ENCODE measurements around the gene SEMA3A.

SEMA3A gene

DNA sequence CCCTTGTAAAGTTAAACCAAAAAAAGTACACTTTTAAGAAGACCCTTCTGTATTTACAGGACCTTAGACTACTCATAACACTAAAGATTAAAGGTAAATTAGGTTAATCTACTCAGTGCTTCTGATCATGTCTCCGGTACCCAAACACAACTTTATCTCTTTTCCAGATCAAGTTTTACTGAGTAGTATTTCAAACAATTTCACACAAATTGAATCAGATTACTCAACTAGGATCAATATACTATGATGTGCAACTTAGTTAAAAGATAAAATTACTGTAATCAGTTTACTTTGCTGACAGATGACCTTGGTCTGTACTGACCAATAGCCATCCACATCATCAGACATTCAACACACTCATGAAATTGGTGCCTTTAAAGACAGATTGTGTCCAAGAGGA is 191.4 kb downstream of the SEMA3A start:
- Histone ChIP-seq H3K36me3 (ENCODE audit: control insufficient read depth, insufficient read depth, low read length) (no peaks in the 10 kb centered on the region; the same call in 1 of the 2 replicates), H3K27me3 (ENCODE audit: control insufficient read depth, insufficient read depth, low read length) (no peaks in the 10 kb centered on the region), H3K9me3 (ENCODE audit: control insufficient read depth, insufficient read depth, low read length) (no peaks in the 10 kb centered on the region), H3K4me3 (ENCODE audit: low read length) (no peak overlapping the region), H3K27ac (ENCODE audit: low read length) (no peak overlapping the region), H3K4me1 (ENCODE audit: control insufficient read depth, insufficient read depth, low read length) (no peaks in the 10 kb centered on the region; the same call in 1 of the 2 replicates)
- no CpG with 5 or more reads among the region's 1 CpG for WGBS (ENCODE audit: insufficient coverage, insufficient read length)
- DNase-seq (ENCODE audit: low read depth, low spot score) = no peak

DNA sequence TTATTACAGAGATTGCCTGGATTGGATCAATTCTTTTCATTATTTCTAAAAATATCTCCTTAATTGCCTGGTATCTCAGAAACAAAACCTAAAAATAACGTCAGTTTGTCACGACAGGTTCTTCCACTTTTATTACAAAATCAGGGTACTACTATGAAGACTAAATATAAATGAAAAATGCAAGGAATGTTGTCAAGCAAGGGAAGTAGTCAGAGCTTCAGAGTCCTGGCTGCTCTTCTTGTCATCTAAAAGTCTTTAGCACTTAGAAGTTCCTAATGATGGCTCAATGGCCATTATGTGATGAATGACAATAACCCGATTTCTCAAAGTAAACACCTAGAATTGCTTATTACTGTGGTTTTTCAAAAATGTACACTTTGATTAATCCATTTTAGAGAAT is 192.2 kb downstream of the SEMA3A start:
- WGBS (ENCODE audit: insufficient coverage, insufficient read length) = no CpG with 5 or more reads among the region's 3 CpGs
- no peaks in the 10 kb centered on the region for H3K27me3 ChIP-seq (ENCODE audit: control insufficient read depth, insufficient read depth, low read length)
- no peaks in the 10 kb centered on the region; the same call in 1 of the 2 replicates for H3K4me1 ChIP-seq (ENCODE audit: control insufficient read depth, insufficient read depth, low read length)
- no peaks in the 10 kb centered on the region for H3K9me3 ChIP-seq (ENCODE audit: control insufficient read depth, insufficient read depth, low read length)
- H3K27ac ChIP-seq (ENCODE audit: low read length) = no peak overlapping the region
- no peaks in the 10 kb centered on the region; the same call in 1 of the 2 replicates for H3K36me3 ChIP-seq (ENCODE audit: control insufficient read depth, insufficient read depth, low read length)
- H3K4me3 ChIP-seq (ENCODE audit: low read length) = no peak overlapping the region
- DNase-seq (ENCODE audit: low read depth, low spot score) = no peak

DNA sequence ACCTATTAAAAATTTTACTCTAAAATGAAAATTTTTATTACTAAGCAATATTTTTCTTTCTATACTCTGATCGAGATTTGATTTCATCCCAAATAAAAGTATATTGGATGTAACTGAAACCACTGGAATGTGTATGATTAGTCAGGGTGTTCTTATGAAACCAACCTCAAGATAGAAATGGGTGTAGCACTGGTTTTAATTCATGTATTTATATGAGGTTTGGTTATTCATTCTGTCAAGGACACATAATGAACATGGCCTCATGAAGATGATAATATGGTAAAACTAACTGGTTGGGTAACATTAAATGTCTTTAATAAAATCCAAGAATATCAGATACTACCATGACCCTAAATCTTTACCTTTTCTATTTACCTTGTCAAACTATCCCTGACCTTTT is 197.7 kb downstream of the SEMA3A start:
- Histone ChIP-seq H3K9me3 (ENCODE audit: control insufficient read depth, insufficient read depth, low read length) (no peaks in the 10 kb centered on the region), H3K27me3 (ENCODE audit: control insufficient read depth, insufficient read depth, low read length) (no peaks in the 10 kb centered on the region), H3K4me3 (ENCODE audit: low read length) (no peak overlapping the region), H3K27ac (ENCODE audit: low read length) (no peak overlapping the region), H3K36me3 (ENCODE audit: control insufficient read depth, insufficient read depth, low read length) (no peaks in the 10 kb centered on the region), H3K4me1 (ENCODE audit: control insufficient read depth, insufficient read depth, low read length) (no peaks in the 10 kb centered on the region)
- no peak for DNase-seq (ENCODE audit: low read depth, low spot score)
- WGBS (ENCODE audit: insufficient coverage, insufficient read length) = no CpG with 5 or more reads among the region's 1 CpG

DNA sequence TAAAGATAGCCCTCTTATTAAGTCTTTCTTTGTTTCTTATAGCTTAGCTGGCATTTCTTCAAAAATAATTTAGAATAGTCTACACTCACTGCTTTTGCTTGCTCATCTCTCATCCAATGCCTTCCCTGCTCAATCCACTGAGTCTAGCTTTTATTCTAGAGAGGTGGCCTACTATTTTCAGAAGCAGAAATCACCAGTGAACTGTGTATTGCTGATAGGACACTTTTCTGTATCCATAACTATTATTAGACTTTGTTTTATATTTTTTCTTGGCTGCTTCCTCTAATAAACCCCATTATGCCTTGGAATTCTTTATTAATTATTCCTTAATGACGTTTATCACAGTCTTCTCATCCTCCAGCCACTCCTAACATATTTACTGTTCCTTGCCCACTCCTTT is 206.8 kb downstream of the SEMA3A start:
- Histone ChIP-seq H3K27me3 (ENCODE audit: control insufficient read depth, insufficient read depth, low read length) (no peaks in the 10 kb centered on the region), H3K36me3 (ENCODE audit: control insufficient read depth, insufficient read depth, low read length) (no peaks in the 10 kb centered on the region), H3K9me3 (ENCODE audit: control insufficient read depth, insufficient read depth, low read length) (no peaks in the 10 kb centered on the region), H3K27ac (ENCODE audit: low read length) (no peak overlapping the region), H3K4me1 (ENCODE audit: control insufficient read depth, insufficient read depth, low read length) (no peaks in the 10 kb centered on the region), H3K4me3 (ENCODE audit: low read length) (no peak overlapping the region)
- DNase-seq (ENCODE audit: low read depth, low spot score) = no peak
- no CpG with 5 or more reads among the region's 1 CpG for WGBS (ENCODE audit: insufficient coverage, insufficient read length)

DNA sequence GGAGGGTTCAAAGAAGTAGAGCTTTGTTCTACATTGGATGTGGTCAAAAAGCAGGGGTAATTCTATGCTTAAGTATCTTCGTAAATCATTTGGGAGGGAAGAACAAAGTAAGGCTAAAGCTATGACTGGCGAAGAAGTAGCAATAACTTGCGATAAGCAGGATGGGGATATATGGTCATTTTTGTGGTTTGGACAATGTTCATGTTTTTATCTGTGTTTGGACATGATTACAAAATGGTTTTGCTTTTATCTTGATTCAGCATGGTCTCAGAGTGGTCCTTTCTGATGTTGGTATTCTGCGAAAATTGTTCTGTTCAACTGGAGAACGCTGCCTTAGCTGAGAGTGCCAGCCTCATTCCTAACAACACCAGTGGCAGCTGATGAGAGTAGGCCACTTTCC is 208.8 kb downstream of the SEMA3A start:
- no peaks in the 10 kb centered on the region for H3K9me3 ChIP-seq (ENCODE audit: control insufficient read depth, insufficient read depth, low read length)
- no CpG with 5 or more reads among the region's 5 CpGs for WGBS (ENCODE audit: insufficient coverage, insufficient read length)
- H3K4me3 ChIP-seq (ENCODE audit: low read length) = no peak overlapping the region
- H3K36me3 ChIP-seq (ENCODE audit: control insufficient read depth, insufficient read depth, low read length) = no peaks in the 10 kb centered on the region
- no peak overlapping the region for H3K27ac ChIP-seq (ENCODE audit: low read length)
- no peak for DNase-seq (ENCODE audit: low read depth, low spot score)
- no peaks in the 10 kb centered on the region for H3K4me1 ChIP-seq (ENCODE audit: control insufficient read depth, insufficient read depth, low read length)
- no peaks in the 10 kb centered on the region for H3K27me3 ChIP-seq (ENCODE audit: control insufficient read depth, insufficient read depth, low read length)

DNA sequence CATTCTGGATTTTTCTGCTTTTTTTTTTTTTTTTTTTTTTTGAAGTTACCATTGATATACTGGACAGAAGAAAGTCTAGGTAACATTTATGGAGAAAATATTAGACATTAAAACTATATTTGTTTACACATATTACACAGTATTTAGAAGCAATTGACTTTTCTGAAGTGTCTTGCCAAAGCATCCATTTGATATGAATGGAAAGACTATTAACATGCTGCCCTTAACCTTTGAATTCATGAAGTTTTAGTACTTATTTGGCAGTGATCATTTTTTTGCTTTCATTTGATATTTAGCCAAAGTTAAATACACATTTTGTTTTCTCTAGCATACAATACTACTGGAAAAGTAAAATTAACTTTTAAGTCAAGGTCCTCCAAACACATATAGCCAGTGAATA is 210.0 kb downstream of the SEMA3A start:
- Histone ChIP-seq H3K9me3 (ENCODE audit: control insufficient read depth, insufficient read depth, low read length) (no peaks in the 10 kb centered on the region), H3K4me3 (ENCODE audit: low read length) (no peak overlapping the region), H3K27ac (ENCODE audit: low read length) (no peak overlapping the region), H3K4me1 (ENCODE audit: control insufficient read depth, insufficient read depth, low read length) (no peaks in the 10 kb centered on the region), H3K36me3 (ENCODE audit: control insufficient read depth, insufficient read depth, low read length) (no peaks in the 10 kb centered on the region), H3K27me3 (ENCODE audit: control insufficient read depth, insufficient read depth, low read length) (no peaks in the 10 kb centered on the region)
- no peak for DNase-seq (ENCODE audit: low read depth, low spot score)

DNA sequence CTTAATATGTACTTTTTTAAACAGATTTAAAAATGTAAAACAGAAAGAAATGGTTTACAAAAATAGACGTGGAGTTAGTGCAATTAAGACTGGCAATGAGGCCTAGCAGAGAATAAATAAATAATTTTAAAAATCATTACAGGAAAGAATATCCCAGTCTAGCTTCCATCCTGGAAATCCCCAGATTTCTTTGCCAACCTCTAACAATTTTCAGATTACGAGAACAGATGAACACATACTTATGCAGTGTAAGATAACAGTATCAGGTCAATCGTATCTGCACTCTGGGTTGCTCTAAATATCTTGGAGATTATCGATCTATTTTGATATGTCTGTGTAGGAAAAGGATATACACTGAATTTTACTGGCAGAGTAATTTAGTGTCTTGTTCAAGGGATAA is 210.5 kb downstream of the SEMA3A start:
- H3K4me3 ChIP-seq (ENCODE audit: low read length) = no peak overlapping the region

DNA sequence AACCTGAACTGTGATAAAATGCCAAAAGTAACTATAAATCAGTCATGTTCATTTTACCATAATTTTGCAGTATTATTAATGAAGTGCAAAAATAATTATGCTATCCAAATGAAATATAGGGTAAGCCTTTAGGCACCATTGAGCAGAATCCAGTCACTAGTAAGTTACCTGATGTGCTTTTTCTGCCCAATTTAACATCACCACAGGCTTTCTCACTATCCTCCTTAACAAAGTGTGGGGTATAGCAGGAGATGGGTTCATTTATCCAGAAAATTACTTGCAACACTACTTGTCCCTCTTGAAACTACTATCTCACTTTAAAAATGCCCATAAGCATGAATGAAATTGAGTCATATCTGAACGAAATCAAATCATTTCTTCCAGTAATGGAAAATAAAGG is 211.0 kb downstream of the SEMA3A start:
- H3K9me3 ChIP-seq (ENCODE audit: control insufficient read depth, insufficient read depth, low read length) = no peaks in the 10 kb centered on the region
- H3K4me3 ChIP-seq (ENCODE audit: low read length) = no peak overlapping the region
- WGBS (ENCODE audit: insufficient coverage, insufficient read length) = no CpG with 5 or more reads among the region's 1 CpG
- no peaks in the 10 kb centered on the region for H3K4me1 ChIP-seq (ENCODE audit: control insufficient read depth, insufficient read depth, low read length)
- no peak overlapping the region for H3K27ac ChIP-seq (ENCODE audit: low read length)
- H3K36me3 ChIP-seq (ENCODE audit: control insufficient read depth, insufficient read depth, low read length) = no peaks in the 10 kb centered on the region
- no peaks in the 10 kb centered on the region for H3K27me3 ChIP-seq (ENCODE audit: control insufficient read depth, insufficient read depth, low read length)
- DNase-seq (ENCODE audit: low read depth, low spot score) = no peak

More for the DNA sequence above, 210.5 kb downstream of the SEMA3A start:
- Histone ChIP-seq H3K9me3 (ENCODE audit: control insufficient read depth, insufficient read depth, low read length) (no peaks in the 10 kb centered on the region), H3K27ac (ENCODE audit: low read length) (no peak overlapping the region), H3K36me3 (ENCODE audit: control insufficient read depth, insufficient read depth, low read length) (no peaks in the 10 kb centered on the region), H3K4me1 (ENCODE audit: control insufficient read depth, insufficient read depth, low read length) (no peaks in the 10 kb centered on the region), H3K27me3 (ENCODE audit: control insufficient read depth, insufficient read depth, low read length) (no peaks in the 10 kb centered on the region)
- DNase-seq (ENCODE audit: low read depth, low spot score) = no peak
- no CpG with 5 or more reads among the region's 4 CpGs for WGBS (ENCODE audit: insufficient coverage, insufficient read length)

DNA sequence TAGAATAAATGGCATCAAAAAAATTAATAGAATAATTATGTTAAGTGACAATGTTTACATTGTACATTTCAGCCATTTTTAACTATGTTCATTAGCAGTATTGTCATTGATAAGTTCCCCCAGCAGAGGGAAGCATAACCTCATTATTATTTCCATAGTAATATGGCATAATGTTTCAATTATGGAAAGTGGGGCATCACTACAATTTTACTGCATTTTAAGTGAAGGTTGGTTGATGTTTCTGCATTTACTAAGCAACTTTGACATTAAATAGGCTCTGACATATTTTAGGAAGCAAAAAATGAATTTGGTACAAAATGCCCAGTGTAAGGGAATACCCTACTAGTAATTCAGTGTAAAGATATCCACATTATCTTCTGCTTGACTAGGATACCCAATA is 218.3 kb downstream of the SEMA3A start:
- no peak for DNase-seq (ENCODE audit: low read depth, low spot score)
- no peak overlapping the region for H3K4me3 ChIP-seq (ENCODE audit: low read length)
- H3K4me1 ChIP-seq (ENCODE audit: control insufficient read depth, insufficient read depth, low read length) = no peaks in the 10 kb centered on the region
- H3K9me3 ChIP-seq (ENCODE audit: control insufficient read depth, insufficient read depth, low read length) = no peaks in the 10 kb centered on the region
- no peaks in the 10 kb centered on the region; the same call in 1 of the 2 replicates for H3K36me3 ChIP-seq (ENCODE audit: control insufficient read depth, insufficient read depth, low read length)
- no peaks in the 10 kb centered on the region for H3K27me3 ChIP-seq (ENCODE audit: control insufficient read depth, insufficient read depth, low read length)
- H3K27ac ChIP-seq (ENCODE audit: low read length) = no peak overlapping the region

DNA sequence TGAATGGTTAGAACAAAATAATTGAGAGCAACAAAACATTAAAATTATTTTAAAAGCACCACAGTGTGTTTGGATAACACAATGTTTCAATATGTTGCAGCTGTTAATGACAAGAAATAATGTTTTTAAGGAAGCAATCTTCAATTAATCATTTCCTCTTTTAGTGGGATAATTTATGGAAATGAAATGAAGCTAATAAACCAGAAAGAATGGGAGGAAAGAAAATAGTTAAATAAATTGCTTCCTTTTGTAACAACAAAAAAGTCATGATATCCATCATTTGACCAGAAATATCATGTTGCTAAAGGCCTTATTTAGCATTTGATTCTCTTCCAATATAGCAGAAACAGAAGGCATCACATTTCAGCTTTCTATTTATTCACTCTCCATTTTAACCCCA is 224.5 kb downstream of the SEMA3A start:
- no peaks in the 10 kb centered on the region for H3K9me3 ChIP-seq (ENCODE audit: control insufficient read depth, insufficient read depth, low read length)
- no peak for DNase-seq (ENCODE audit: low read depth, low spot score)
- no peaks in the 10 kb centered on the region for H3K4me1 ChIP-seq (ENCODE audit: control insufficient read depth, insufficient read depth, low read length)
- H3K36me3 ChIP-seq (ENCODE audit: control insufficient read depth, insufficient read depth, low read length) = no peaks in the 10 kb centered on the region; the same call in 1 of the 2 replicates
- no peaks in the 10 kb centered on the region for H3K27me3 ChIP-seq (ENCODE audit: control insufficient read depth, insufficient read depth, low read length)
- H3K4me3 ChIP-seq (ENCODE audit: low read length) = no peak overlapping the region
- H3K27ac ChIP-seq (ENCODE audit: low read length) = no peak overlapping the region

DNA sequence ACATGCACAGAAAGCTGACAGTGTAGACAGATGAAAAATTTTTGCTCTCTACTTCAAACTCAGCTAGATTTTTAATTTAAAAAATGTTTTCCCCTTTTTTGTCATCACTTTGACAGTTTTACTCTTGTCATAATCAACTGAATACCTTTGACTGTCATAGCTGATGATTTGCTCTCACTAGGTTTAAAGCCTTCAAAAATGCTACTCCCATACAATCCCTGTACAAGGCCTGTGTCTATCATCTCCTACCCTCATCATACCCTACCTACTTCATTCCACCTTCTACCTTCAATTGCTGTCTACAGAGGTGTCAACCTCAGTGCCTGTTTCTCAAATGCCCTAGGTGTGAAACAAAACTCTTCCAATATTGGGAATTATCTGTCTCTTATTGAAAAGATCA is 230.3 kb downstream of the SEMA3A start:
- no peak overlapping the region for H3K4me3 ChIP-seq (ENCODE audit: low read length)
- no peak for DNase-seq (ENCODE audit: low read depth, low spot score)
- no peak overlapping the region for H3K27ac ChIP-seq (ENCODE audit: low read length)
- H3K9me3 ChIP-seq (ENCODE audit: control insufficient read depth, insufficient read depth, low read length) = no peaks in the 10 kb centered on the region
- no peaks in the 10 kb centered on the region for H3K4me1 ChIP-seq (ENCODE audit: control insufficient read depth, insufficient read depth, low read length)
- H3K36me3 ChIP-seq (ENCODE audit: control insufficient read depth, insufficient read depth, low read length) = no peaks in the 10 kb centered on the region; the same call in 1 of the 2 replicates
- no peaks in the 10 kb centered on the region for H3K27me3 ChIP-seq (ENCODE audit: control insufficient read depth, insufficient read depth, low read length)

Measured in iPS DF 6.9 (cell line).